ENCODE results near the gene ARID5B. TPM values are rescaled to one million over a fixed set of nuclear protein-coding genes. Genes with fewer than 3 reads are reported as not detected.

Gene ARID5B
- total RNA-seq, 2 donors from 2014 or later: 60.7 to 80.4 TPM

DNA sequence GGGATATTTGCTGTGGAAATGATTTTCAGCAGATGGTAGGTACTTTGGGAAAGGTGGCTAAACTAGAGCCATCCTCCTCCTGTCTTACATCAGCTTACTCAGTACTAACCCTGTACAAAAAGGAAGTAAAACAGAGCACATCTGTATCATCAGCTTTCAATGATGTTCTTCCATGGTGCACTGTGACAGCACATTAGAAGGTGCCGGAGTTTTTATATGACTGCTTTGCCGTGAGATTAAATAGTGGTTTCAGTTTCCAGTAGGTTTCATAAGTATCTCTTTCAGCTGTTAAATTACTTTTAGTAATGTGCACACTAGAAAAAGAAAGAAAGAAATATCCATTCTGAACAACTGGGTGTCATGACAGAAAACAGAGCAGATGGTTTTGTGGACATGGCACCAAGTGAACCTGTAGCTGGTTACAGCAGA lies 86.5 kb downstream of the ARID5B start:
- no peak for ATAC-seq (ENCODE audit: insufficient number of reproducible peaks, low FRiP score, low read depth)
- Histone ChIP-seq H3K27ac (peak overlapping the region; percentile 44 to 56), H3K4me3 (peak overlapping the region; percentile 48), H3K27me3 (replicated peaks; ENCODE audit: insufficient read depth) (no peaks in the 10 kb centered on the region), H3K36me3 (no peaks in the 10 kb centered on the region), H3K9me3 (no peaks in the 10 kb centered on the region), H3K4me1 (ENCODE audit: control insufficient read depth in 1 of 2, low read depth in 2 of 2) (peaks cover 10 to 39% of the 10 kb centered on the region in 2 donors)
- TF ChIP-seq, protein P1, sequence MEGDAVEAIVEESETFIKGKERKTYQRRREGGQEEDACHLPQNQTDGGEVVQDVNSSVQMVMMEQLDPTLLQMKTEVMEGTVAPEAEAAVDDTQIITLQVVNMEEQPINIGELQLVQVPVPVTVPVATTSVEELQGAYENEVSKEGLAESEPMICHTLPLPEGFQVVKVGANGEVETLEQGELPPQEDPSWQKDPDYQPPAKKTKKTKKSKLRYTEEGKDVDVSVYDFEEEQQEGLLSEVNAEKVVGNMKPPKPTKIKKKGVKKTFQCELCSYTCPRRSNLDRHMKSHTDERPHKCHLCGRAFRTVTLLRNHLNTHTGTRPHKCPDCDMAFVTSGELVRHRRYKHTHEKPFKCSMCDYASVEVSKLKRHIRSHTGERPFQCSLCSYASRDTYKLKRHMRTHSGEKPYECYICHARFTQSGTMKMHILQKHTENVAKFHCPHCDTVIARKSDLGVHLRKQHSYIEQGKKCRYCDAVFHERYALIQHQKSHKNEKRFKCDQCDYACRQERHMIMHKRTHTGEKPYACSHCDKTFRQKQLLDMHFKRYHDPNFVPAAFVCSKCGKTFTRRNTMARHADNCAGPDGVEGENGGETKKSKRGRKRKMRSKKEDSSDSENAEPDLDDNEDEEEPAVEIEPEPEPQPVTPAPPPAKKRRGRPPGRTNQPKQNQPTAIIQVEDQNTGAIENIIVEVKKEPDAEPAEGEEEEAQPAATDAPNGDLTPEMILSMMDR (IDR thresholded peaks at IDR 0.05): no peak
- DNase-seq (ENCODE audit: low spot score): no peak

DNA sequence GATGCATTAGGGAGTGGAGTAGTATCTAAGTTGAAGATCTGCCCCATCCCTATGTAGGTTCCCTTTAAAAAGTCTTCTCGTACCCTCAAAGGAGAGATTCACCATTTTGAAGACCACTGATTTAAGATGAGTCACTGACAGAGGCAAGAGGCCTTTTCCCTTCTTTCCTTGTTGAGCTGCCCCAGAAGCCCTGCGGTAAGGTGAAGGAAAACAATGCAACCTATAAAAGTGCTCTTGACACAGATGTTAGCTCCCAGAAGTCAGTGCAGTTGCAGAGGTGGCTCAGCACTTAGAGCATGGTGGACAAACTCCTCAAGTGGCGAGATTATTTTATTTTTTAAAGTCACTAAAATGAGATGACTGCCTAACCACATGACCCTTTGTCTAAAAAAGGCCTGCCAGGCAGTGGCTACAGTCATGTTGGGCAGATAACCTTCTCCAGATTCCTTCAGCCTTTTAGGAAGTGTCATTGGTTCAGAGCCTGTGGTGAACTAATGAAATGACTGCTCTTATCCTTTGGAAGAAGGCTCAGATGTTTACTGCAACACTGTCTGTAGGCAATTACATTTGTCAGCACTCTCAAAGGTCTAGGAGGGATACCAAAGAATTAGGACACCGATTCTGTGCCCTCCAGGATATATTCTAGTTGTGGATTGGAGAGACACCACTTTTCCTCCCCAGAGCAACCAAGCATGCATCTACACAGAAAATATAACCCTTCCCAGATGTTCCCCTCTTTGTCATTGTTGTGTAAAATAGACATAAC lies 88.7 kb downstream of the ARID5B start:
- H3K9me3 ChIP-seq: no peaks in the 10 kb centered on the region
- H3K4me1 ChIP-seq (ENCODE audit: control insufficient read depth in 1 of 2, low read depth in 2 of 2): peaks cover 28 to 58% of the 10 kb centered on the region in 2 donors
- DNase-seq (ENCODE audit: low spot score): no peak
- no peak for ATAC-seq (ENCODE audit: insufficient number of reproducible peaks, low FRiP score, low read depth)
- no peaks in the 10 kb centered on the region for H3K27me3 ChIP-seq (replicated peaks; ENCODE audit: insufficient read depth)
- no peak overlapping the region for H3K4me3 ChIP-seq
- no peaks in the 10 kb centered on the region for H3K36me3 ChIP-seq
- TF ChIP-seq, protein P1 (IDR thresholded peaks at IDR 0.05): no peak
- H3K27ac ChIP-seq: peak overlapping the region; percentile 29 to 38

DNA sequence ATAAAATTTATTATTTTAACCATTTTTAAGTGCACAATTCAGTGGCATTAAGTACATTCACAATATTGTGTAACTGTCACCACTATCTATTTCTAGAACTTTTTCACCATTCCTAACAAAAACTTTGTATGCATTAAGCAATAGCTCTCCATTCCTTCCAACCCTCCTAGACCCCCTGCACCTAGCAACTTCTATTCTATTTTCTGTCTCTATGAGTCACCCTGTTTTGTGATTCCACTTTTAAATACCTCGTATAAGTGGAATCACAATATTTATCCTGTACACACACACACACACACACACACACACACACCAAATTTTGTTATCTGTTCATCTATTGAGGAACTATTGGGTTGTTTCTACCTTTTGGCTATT lies 89.2 kb downstream of the ARID5B start:
- no peaks in the 10 kb centered on the region for H3K27me3 ChIP-seq (replicated peaks; ENCODE audit: insufficient read depth)
- peaks cover 31 to 64% of the 10 kb centered on the region in 2 donors for H3K4me1 ChIP-seq (ENCODE audit: control insufficient read depth in 1 of 2, low read depth in 2 of 2)

DNA sequence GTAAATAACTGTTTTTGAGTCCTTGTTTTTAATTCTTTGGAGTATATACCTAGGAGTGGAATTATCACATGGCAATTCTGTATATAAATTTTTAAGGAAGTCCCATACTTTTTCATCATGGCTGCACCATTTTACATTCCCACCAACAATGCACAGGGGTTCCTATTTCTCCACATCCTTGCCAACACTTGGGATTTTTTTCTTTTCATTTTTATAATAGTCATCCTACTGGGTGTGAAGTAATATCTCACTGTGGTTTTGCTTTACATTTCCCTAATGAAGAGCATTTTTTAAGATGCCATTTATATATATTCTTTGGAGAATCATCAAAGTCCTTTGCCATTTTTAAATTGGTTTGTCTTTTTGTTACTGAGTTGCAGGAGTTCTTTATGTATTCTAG lies 89.7 kb downstream of the ARID5B start:
- H3K4me1 ChIP-seq (ENCODE audit: control insufficient read depth in 1 of 2, low read depth in 2 of 2): peaks cover 33 to 66% of the 10 kb centered on the region in 2 donors
- H3K36me3 ChIP-seq: no peaks in the 10 kb centered on the region
- no peaks in the 10 kb centered on the region for H3K9me3 ChIP-seq
- no peak overlapping the region for H3K4me3 ChIP-seq
- TF ChIP-seq, protein P1 (IDR thresholded peaks at IDR 0.05): no peak
- peak overlapping the region in 1 of 2 donors; percentile 77 for H3K27ac ChIP-seq
- DNase-seq (ENCODE audit: low spot score) (no peak), ATAC-seq (ENCODE audit: insufficient number of reproducible peaks, low FRiP score, low read depth) (no peak)
- no peaks in the 10 kb centered on the region for H3K27me3 ChIP-seq (replicated peaks; ENCODE audit: insufficient read depth)

More for the DNA sequence above, 89.2 kb downstream of the ARID5B start:
- H3K36me3 ChIP-seq: no peaks in the 10 kb centered on the region
- no peaks in the 10 kb centered on the region for H3K9me3 ChIP-seq
- DNase-seq (ENCODE audit: low spot score): no peak
- no peak for ATAC-seq (ENCODE audit: insufficient number of reproducible peaks, low FRiP score, low read depth)
- TF ChIP-seq, protein P1 (IDR thresholded peaks at IDR 0.05): no peak
- peak overlapping the region; percentile 29 to 77 for H3K27ac ChIP-seq
- H3K4me3 ChIP-seq: no peak overlapping the region

DNA sequence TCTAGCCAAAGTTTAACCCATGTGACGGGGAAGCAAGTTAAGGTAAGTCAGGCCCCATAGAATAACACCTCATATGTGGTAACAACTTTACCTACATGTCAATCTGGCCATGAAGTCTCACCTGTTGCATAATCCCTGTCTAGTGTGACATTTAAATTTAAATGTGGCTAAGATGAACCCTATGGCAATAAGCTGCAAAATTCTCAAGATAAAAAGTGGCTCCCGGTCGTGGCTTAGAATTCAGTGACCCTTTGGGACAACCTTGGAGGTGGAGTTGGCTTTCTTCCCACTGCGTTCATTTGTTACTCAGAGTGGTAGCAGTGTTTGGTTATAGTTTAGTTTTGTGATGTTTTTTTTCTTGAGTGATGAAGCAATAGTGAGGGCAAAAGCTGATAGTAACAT lies 90.6 kb downstream of the ARID5B start:
- DNase-seq (ENCODE audit: low spot score) (no peak), ATAC-seq (ENCODE audit: insufficient number of reproducible peaks, low FRiP score, low read depth) (peak; percentile 66)
- peaks cover 38 to 63% of the 10 kb centered on the region in 2 donors for H3K4me1 ChIP-seq (ENCODE audit: control insufficient read depth in 1 of 2, low read depth in 2 of 2)

More for the DNA sequence above, 90.6 kb downstream of the ARID5B start:
- Histone ChIP-seq H3K36me3 (no peaks in the 10 kb centered on the region), H3K9me3 (no peaks in the 10 kb centered on the region), H3K4me3 (peak overlapping the region; percentile 62), H3K27ac (peak overlapping the region; percentile 77 to 91), H3K27me3 (replicated peaks; ENCODE audit: insufficient read depth) (no peaks in the 10 kb centered on the region)
- TF ChIP-seq, protein P1 (IDR thresholded peaks at IDR 0.05): no peak

All from thoracic aorta (tissue), 2 donors.